Measurements from ENCODE around the gene PPM1B.

DNA sequence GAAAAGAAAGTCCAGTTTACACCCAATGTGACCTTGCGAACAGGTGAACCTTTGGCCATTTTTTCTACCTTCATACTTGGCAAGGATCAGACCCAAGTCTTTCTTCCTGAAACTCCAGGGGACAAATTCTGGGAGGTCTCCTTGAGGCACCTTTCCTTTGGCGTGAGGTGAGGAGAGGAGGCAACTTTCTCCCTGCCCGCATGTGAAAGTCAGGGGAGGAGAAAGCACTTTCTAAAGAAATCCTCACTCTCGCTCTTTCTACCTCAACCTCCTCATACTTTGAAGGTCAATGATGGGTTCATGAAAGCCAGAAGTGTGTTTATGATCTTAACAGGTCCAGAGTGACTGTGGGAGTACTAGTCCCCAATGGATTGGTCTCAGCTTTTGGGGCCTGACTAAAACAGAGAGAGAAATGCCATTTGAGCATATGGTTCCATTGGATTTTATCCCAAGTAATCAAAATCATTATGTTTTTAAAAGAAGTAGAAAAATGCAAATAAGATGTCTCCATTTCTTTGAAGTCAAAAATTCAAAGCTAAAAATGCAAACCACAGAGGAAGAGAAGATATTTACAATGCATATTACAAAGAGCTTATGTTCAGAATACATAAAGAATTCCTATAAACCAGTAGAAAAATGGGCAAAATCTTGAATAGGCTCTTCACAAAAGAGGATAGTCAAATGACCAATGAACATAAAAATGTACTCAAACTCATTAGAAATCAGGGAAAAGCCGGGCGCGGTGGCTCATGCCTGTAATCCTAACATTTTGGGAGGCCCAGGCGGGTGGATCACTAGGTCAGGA lies 15.6 kb upstream of the PPM1B start:
- TF ChIP-seq GATA2 (IDR thresholded peaks at IDR 0.05; ENCODE audit: low read depth, low read length) (no peak), GATA3 (IDR thresholded peaks at IDR 0.05; ENCODE audit: low read depth, low read length) (no peak)

Data from SH-SY5Y (cell line).